Measurements from ENCODE around the gene CACFD1. TPM values are rescaled to one million over a fixed set of nuclear protein-coding genes. Genes with fewer than 3 reads are reported as not detected.
A peak's percentile ranks its signal among the peaks of the same experiment; 100 is the strongest.

The CACFD1 gene
- polyA plus RNA-seq, 6 donors from 2014 or later, result 14.7 to 23.5 (median 18.7) TPM

GRCh38 chr9:133517711-133518110, 57.9 kb downstream of the CACFD1 start:
- H3K36me3 Mint-ChIP-seq, result no peaks in the 10 kb centered on the region
- no peak overlapping the region for H3K27ac Mint-ChIP-seq
- no peak for ATAC-seq (ENCODE audit: low read depth in 2 of 2)
- no peak for DNase-seq
- H3K27me3 Mint-ChIP-seq, result peaks cover 0 to 20% (median 4%) of the 10 kb centered on the region in 3 donors
- H3K9me3 Mint-ChIP-seq, result no peaks in the 10 kb centered on the region
- H3K4me3 Mint-ChIP-seq, result no peak overlapping the region
- no peaks in the 10 kb centered on the region for H3K4me1 Mint-ChIP-seq

DNA sequence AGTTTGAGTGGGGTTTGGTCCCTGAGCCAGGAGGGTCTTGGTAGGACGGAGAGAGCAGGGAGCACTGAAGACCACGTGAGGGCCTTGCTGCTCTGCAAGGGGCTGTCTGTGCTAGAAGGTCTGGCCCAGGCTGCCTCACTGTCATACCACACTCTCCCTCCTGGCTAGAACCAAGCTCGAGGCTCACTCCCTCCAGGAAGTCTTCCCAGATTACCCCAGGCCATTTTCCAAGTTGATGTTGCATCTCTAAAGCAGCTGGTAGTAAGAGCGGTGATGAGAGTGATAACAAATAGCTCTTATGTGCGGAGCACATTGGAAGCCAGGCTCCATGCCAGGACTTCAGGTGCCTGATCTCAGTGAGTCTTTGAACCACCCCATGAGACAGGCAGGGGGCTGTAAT, 58.4 kb downstream of the CACFD1 start:
- Mint-ChIP-seq H3K4me1 (no peaks in the 10 kb centered on the region), H3K27me3 (peaks cover 0 to 23% (median 4%) of the 10 kb centered on the region in 3 donors), H3K36me3 (no peaks in the 10 kb centered on the region), H3K27ac (peak overlapping the region in 1 of 6 donors; percentile 33), H3K9me3 (no peaks in the 10 kb centered on the region), H3K4me3 (no peak overlapping the region)
- ATAC-seq (ENCODE audit: low read depth in 2 of 2) (no peak), DNase-seq (no peak)

- peaks cover 0 to 29% (median 8%) of the 10 kb centered on the region in 3 donors for H3K27me3 Mint-ChIP-seq
- peak overlapping the region in 1 of 6 donors; percentile 33 for H3K27ac Mint-ChIP-seq
- H3K4me3 Mint-ChIP-seq, result no peak overlapping the region
- DNase-seq (no peak), ATAC-seq (ENCODE audit: low read depth in 2 of 2) (no peak)
- H3K4me1 Mint-ChIP-seq, result no peaks in the 10 kb centered on the region
- no peaks in the 10 kb centered on the region for H3K36me3 Mint-ChIP-seq
- H3K9me3 Mint-ChIP-seq, result no peaks in the 10 kb centered on the region
Measured at GRCh38 chr9:133518706-133519449, 59.1 kb downstream of the CACFD1 start.

GRCh38 chr9:133519693-133520092, 59.9 kb downstream of the CACFD1 start:
- ATAC-seq (ENCODE audit: low read depth in 2 of 2), result no peak
- H3K4me3 Mint-ChIP-seq, result no peak overlapping the region
- H3K9me3 Mint-ChIP-seq, result no peaks in the 10 kb centered on the region
- H3K27ac Mint-ChIP-seq, result no peak overlapping the region
- no peaks in the 10 kb centered on the region for H3K4me1 Mint-ChIP-seq
- DNase-seq, result no peak
- H3K36me3 Mint-ChIP-seq, result no peaks in the 10 kb centered on the region
- peaks cover 0 to 29% (median 9%) of the 10 kb centered on the region in 3 donors for H3K27me3 Mint-ChIP-seq

DNA sequence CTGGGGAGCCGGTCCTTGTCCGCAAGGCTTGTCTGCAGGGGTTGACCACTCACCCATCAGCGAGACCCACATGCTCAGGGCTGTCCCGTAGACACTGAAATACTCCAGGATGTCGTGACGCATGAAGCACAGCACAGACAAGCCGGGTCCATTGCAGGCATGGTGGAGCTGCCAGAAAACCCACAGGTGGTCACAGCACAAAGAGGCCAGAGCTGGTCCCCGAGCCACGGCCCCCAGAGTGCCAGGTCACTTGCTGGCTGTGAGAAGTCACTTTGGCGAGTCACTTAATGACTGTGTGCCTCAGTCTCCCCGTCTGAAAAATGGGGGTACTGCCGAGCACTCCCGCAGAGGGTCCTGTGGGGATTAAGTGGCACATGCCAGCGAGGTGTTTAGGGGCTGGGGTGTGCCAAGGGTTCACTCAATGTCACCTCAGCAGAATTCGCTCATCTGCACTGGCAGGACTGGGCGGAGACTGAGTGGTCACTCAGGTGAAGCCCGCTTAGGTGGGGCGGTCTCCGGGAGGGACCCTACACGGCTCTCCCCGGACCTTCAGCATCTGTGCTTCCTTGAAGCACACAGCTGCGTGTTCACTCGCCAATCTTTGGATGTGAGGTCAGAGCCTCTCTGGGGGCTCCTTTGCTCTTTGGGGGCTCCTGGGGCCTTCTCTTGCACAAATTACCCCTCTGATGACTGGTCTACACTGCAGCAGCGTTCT, 60.5 kb downstream of the CACFD1 start:
- no peak for ATAC-seq (ENCODE audit: low read depth in 2 of 2)
- no peaks in the 10 kb centered on the region for H3K9me3 Mint-ChIP-seq
- peaks cover 0 to 29% (median 9%) of the 10 kb centered on the region in 3 donors for H3K27me3 Mint-ChIP-seq
- DNase-seq, result no peak
- H3K36me3 Mint-ChIP-seq, result no peaks in the 10 kb centered on the region
- no peak overlapping the region for H3K4me3 Mint-ChIP-seq
- H3K27ac Mint-ChIP-seq, result no peak overlapping the region
- no peaks in the 10 kb centered on the region for H3K4me1 Mint-ChIP-seq

Other genes starting within 250 kb of the CACFD1 start
- gene ABO, start 184.8 kb upstream of the CACFD1 start, polyA plus RNA-seq (ENCODE audit: low read depth in 6 of 6), result under 1 TPM in 2 of 6 donors, not detected in 4; 0.93 to 0.94 TPM
- 10 to 100 TPM in 1 of 6 donors, 1 to 10 TPM in 4, under 1 TPM in 1; 0.09 to 13.0 (median 6.8) TPM for gene SURF6, start 123.8 kb upstream of the CACFD1 start, polyA plus RNA-seq (ENCODE audit: low read depth in 6 of 6)
- gene MED22, start 111.8 kb upstream of the CACFD1 start, polyA plus RNA-seq (ENCODE audit: low read depth in 6 of 6), result 10 to 100 TPM; 14.9 to 36.8 (median 20.2) TPM
- gene RPL7A, start 111.8 kb upstream of the CACFD1 start, polyA plus RNA-seq (ENCODE audit: low read depth in 6 of 6), result 1,000 to 10,000 TPM in 5 of 6 donors, 100 to 1,000 TPM in 1; 715 to 1,392 (median 1,075) TPM
- 100 to 1,000 TPM in 1 of 6 donors, 10 to 100 TPM in 5; 77.6 to 142 (median 94.1) TPM for gene SURF1, start 103.5 kb upstream of the CACFD1 start, polyA plus RNA-seq (ENCODE audit: low read depth in 6 of 6)
- 10 to 100 TPM; 21.6 to 40.5 (median 28.1) TPM for gene SURF2, start 103.4 kb upstream of the CACFD1 start, polyA plus RNA-seq (ENCODE audit: low read depth in 6 of 6)
- 10 to 100 TPM; 76.2 to 99.5 (median 82.9) TPM for gene SURF4, start 83.9 kb upstream of the CACFD1 start, polyA plus RNA-seq (ENCODE audit: low read depth in 6 of 6)
- under 1 TPM in 2 of 6 donors, not detected in 4; 0.18 to 0.61 TPM for gene STKLD1, start 83.6 kb upstream of the CACFD1 start, polyA plus RNA-seq (ENCODE audit: low read depth in 6 of 6)
- 10 to 100 TPM in 5 of 6 donors, 1 to 10 TPM in 1; 4.3 to 27.7 (median 15.1) TPM for gene REXO4, start 42.0 kb upstream of the CACFD1 start, polyA plus RNA-seq (ENCODE audit: low read depth in 6 of 6)
- under 1 TPM in 2 of 6 donors, not detected in 4; 0.23 to 0.25 TPM for gene ADAMTS13, start 37.6 kb upstream of the CACFD1 start, polyA plus RNA-seq (ENCODE audit: low read depth in 6 of 6)
- 10 to 100 TPM; 25.6 to 49.3 (median 31.0) TPM for gene SLC2A6, start 19.1 kb downstream of the CACFD1 start, polyA plus RNA-seq (ENCODE audit: low read depth in 6 of 6)
- not detected for gene MYMK, start 65.0 kb downstream of the CACFD1 start, polyA plus RNA-seq (ENCODE audit: low read depth in 6 of 6)
- not detected for gene ADAMTSL2, start 74.7 kb downstream of the CACFD1 start, polyA plus RNA-seq (ENCODE audit: low read depth in 6 of 6)
- gene FAM163B, start 149.4 kb downstream of the CACFD1 start, polyA plus RNA-seq (ENCODE audit: low read depth in 6 of 6), result not detected
- not detected for gene DBH, start 176.4 kb downstream of the CACFD1 start, polyA plus RNA-seq (ENCODE audit: low read depth in 6 of 6)

All from naive B cell (primary cell).